Measurements from ENCODE around the gene CLCN7.

DNA sequence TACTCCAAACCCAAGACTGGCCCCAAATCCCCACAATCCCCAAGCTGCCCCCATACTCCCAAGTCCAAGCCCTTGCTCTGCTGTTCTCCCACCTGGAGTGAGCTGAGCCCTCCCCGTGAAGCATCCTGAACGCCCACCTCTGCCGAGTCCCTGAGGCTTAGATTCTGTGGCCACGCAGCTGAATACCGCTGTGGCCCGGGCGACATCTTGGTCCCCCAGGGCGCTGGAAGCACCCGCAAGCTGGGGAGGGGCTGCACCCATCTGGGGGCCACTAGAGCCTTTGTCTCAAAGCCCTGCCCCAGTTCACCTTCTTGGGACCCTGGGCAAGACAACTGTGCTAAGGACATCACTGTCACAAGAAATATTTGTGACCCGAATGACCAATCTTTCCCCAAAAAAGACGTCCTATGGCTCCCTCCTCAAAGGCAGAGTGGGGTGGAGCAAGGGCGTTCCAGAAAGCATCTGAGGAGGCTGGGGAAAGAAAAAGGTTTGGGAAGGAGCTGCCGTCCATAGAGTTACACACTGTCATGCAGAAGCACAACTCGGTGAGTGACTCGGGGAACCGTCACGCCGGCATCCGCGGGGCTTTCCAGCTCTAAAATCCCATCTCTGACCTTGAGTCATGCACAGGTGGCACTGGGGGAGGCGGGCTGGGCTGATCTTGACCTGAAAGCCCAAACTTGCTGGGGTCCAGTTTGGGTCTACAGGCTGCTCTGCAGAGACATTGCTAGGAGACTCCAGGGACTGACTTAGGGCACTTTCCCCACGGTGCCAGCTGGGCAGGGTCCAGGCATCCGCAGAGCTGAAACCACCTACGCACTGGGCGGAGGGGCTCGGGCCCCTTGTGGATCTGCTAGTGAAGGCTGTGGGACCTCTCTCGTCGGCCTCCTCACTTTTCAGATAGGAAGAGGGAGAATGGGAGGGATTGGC, 7.3 kb upstream of the CLCN7 start:
- TF ChIP-seq, protein P1, sequence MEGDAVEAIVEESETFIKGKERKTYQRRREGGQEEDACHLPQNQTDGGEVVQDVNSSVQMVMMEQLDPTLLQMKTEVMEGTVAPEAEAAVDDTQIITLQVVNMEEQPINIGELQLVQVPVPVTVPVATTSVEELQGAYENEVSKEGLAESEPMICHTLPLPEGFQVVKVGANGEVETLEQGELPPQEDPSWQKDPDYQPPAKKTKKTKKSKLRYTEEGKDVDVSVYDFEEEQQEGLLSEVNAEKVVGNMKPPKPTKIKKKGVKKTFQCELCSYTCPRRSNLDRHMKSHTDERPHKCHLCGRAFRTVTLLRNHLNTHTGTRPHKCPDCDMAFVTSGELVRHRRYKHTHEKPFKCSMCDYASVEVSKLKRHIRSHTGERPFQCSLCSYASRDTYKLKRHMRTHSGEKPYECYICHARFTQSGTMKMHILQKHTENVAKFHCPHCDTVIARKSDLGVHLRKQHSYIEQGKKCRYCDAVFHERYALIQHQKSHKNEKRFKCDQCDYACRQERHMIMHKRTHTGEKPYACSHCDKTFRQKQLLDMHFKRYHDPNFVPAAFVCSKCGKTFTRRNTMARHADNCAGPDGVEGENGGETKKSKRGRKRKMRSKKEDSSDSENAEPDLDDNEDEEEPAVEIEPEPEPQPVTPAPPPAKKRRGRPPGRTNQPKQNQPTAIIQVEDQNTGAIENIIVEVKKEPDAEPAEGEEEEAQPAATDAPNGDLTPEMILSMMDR (conservative IDR thresholded peaks at IDR 0.05): no peak
- TF ChIP-seq ZFX (IDR thresholded peaks at IDR 0.05): no peak

Data from C4-2B (cell line).